ENCODE measurements around the gene COPS2. TPM values are rescaled to one million over a fixed set of nuclear protein-coding genes. Genes with fewer than 3 reads are reported as not detected.

Gene COPS2
- total and polyA plus RNA-seq, 9 of the 15 experiments (the other 6 are each of a cell fraction or from before 2014, with no cell fraction given): 66.4 to 154 (median 117) TPM

DNA sequence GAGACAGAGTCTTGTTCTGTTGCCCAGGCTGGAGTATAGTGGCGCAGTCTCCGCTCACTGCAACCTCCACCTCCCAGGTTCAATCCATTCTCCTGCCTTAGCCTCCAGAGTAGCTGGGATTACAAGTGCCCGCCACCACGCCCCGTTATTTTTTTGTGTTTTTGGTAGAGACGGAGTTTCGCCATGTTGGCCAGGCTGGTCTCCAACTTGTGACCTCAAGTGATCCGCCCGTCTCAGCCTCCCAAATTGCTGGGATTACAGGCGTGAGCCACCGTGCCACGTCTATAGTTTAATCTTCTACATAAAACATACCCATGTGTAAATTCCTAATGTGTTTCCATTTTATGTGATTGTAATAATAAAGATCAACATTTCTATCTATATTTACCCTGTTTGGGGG, 16.4 kb upstream of the COPS2 start (continued):
- no peak for TF ChIP-seq THRAP3 (IDR thresholded peaks at IDR 0.05; ENCODE audit: borderline replicate concordance)
- TF ChIP-seq HNRNPLL (IDR thresholded peaks at IDR 0.05; ENCODE audit: low read depth, low read length, poor library complexity, severe bottlenecking): peak; percentile 33
- TF ChIP-seq MCM2 (IDR thresholded peaks at IDR 0.05; ENCODE audit: low read depth): no peak
- TF ChIP-seq, protein P1, sequence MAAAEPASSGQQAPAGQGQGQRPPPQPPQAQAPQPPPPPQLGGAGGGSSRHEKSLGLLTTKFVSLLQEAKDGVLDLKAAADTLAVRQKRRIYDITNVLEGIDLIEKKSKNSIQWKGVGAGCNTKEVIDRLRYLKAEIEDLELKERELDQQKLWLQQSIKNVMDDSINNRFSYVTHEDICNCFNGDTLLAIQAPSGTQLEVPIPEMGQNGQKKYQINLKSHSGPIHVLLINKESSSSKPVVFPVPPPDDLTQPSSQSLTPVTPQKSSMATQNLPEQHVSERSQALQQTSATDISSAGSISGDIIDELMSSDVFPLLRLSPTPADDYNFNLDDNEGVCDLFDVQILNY (CRISPR knock-in tag; IDR thresholded peaks at IDR 0.05): no peak
- TF ChIP-seq ZNF3 (CRISPR knock-in tag; IDR thresholded peaks at IDR 0.05): no peak
- TF ChIP-seq EP400 (IDR thresholded peaks at IDR 0.05): peak; percentile 28
- TF ChIP-seq CTCF (IDR thresholded peaks at IDR 0.05 in 2 of 3, conservative IDR thresholded peaks at IDR 0.05 in 1 of 3; ENCODE audit: insufficient read depth in 2 of 3, low read depth in 1 of 3, low read length in 3 of 3): no peak
- TF ChIP-seq TAF9B (IDR thresholded peaks at IDR 0.05; ENCODE audit: partially characterized antibody): peak; percentile 4
